Suprapubic skin (tissue), 4 donors: ENCODE measurements around the gene C2orf81. TPM values are rescaled to one million over a fixed set of nuclear protein-coding genes. Genes with fewer than 3 reads are reported as not detected.
"Not testable (repeated sequence)": the region's sequence is repeated elsewhere in the genome, so short reads cannot be mapped to it uniquely, and the experiment has no call there.

ENCODE experiments used
- DNase-seq, 2 donors: peaks; one replicate each; pipeline ENCODE4 v3.0.0-alpha.2; 2019; ENCODE audit warnings: low spot score in 2 of 2
- H3K27ac ChIP-seq: fragments of 200-600 bp; sonication (generic); one replicate; pipeline ENCODE4 v1.5.1; 2019
- H3K27me3 ChIP-seq: fragments of 200-600 bp; sonication (generic); one replicate; pipeline ENCODE4 v1.5.1; 2019
- H3K36me3 ChIP-seq: fragments of 200-600 bp; sonication (generic); one replicate; pipeline ENCODE4 v1.5.1; 2019
- H3K4me1 ChIP-seq: fragments of 200-600 bp; sonication (generic); one replicate; pipeline ENCODE4 v1.5.1; 2019
- H3K4me3 ChIP-seq: fragments of 200-600 bp; sonication (generic); one replicate; pipeline ENCODE4 v1.5.1; 2019; ENCODE audit warnings: mild to moderate bottlenecking
- H3K9me3 ChIP-seq: fragments of 200-600 bp; sonication (generic); one replicate; pipeline ENCODE4 v1.5.1; 2019
- CTCF ChIP-seq, 2 donors: fragments of 200-600 bp in 1 of 2; fragments of 450-650 bp in 1 of 2; sonication (generic) in 1 of 2; IDR thresholded peaks; one replicate each; pipeline ENCODE4 v1.5.1; 2016 to 2019; ENCODE audit warnings: antibody characterized with exemption in 2 of 2, mild to moderate bottlenecking in 1 of 2, moderate library complexity in 1 of 2
- EP300 ChIP-seq: sonication (generic); formaldehyde crosslinking; IDR thresholded peaks from one replicate; pipeline ENCODE4 v1.6.1; 2017; ENCODE audit warnings: antibody characterized with exemption
- POLR2A ChIP-seq, 2 donors: fragments of 450-650 bp; IDR thresholded peaks; one replicate each; pipeline ENCODE4 v1.6.1; 2017; ENCODE audit warnings: antibody characterized with exemption in 2 of 2, mild to moderate bottlenecking in 2 of 2, moderate library complexity in 2 of 2
- POLR2AphosphoS5 ChIP-seq, 3 donors: sonication (generic); formaldehyde crosslinking; IDR thresholded peaks; one replicate each; pipeline ENCODE4 v1.6.1; 2017; ENCODE audit warnings: antibody characterized with exemption in 3 of 3
- WGBS: methylation state at CpG from one replicate; pipeline ENCODE4 v1.1.5; 2018; 5-methylcytosine and 5-hydroxymethylcytosine counted together
- total RNA-seq, 4 donors: library from RNA; depleted of rRNA; stranded (reverse); fragments of >200 nt; gene quantifications; one replicate each; pipeline ENCODE4 v1.1.0, GENCODE V29; 2016

Gene C2orf81
- total RNA-seq, 4 donors from 2014 or later, result 0.87 to 2.1 (median 1.4) TPM

GRCh38 chr2:74447230-74447999 lies 26.0 kb upstream of the C2orf81 start:
- TF ChIP-seq POLR2A (IDR thresholded peaks at IDR 0.05) (no peak), EP300 (no peak), POLR2AphosphoS5 (IDR thresholded peaks at IDR 0.05) (no peak), CTCF (IDR thresholded peaks at IDR 0.05) (no peak)
- Histone ChIP-seq H3K4me1 (no peaks in the 10 kb centered on the region), H3K27me3 (no peaks in the 10 kb centered on the region), H3K36me3 (no peaks in the 10 kb centered on the region), H3K9me3 (no peaks in the 10 kb centered on the region), H3K4me3 (no peak overlapping the region), H3K27ac (no peak overlapping the region)
- WGBS, result 93% methylated on average over 5 of the region's 5 CpGs
- no peak for DNase-seq

- H3K4me3 ChIP-seq, result no peak overlapping the region
- DNase-seq, result no peak
- H3K36me3 ChIP-seq, result no peaks in the 10 kb centered on the region
- 37% methylated on average over 5 of the region's 5 CpGs for WGBS
- no peak overlapping the region for H3K27ac ChIP-seq
- H3K27me3 ChIP-seq, result no peaks in the 10 kb centered on the region
- no peaks in the 10 kb centered on the region for H3K9me3 ChIP-seq
- TF ChIP-seq CTCF (IDR thresholded peaks at IDR 0.05) (no peak), EP300 (no peak), POLR2AphosphoS5 (IDR thresholded peaks at IDR 0.05) (no peak), POLR2A (IDR thresholded peaks at IDR 0.05) (no peak)
- peaks cover 23% of the 10 kb centered on the region for H3K4me1 ChIP-seq
These were observed 23.3 kb upstream of the C2orf81 start for GRCh38 chr2:74444498-74445318.

- peak in 1 of 2 donors; percentile 55 for DNase-seq
- not testable (repeated sequence) for H3K9me3 ChIP-seq, H3K36me3 ChIP-seq, H3K27me3 ChIP-seq
- Histone ChIP-seq H3K4me3 (peak overlapping the region; percentile 65), H3K27ac (peak overlapping the region; percentile 84), H3K4me1 (peaks cover 32% of the 10 kb centered on the region)
- WGBS, result 84% methylated on average over 16 of the region's 16 CpGs
These were observed 21.3 kb upstream of the C2orf81 start for GRCh38 chr2:74442483-74443297.

- no peaks in the 10 kb centered on the region for H3K9me3 ChIP-seq
- DNase-seq, result peak in 1 of 2 donors; percentile 76
- 21% methylated on average over 21 of the region's 75 CpGs for WGBS
- no peaks in the 10 kb centered on the region for H3K27me3 ChIP-seq
- H3K4me1 ChIP-seq, result peaks cover 32% of the 10 kb centered on the region
- H3K36me3 ChIP-seq, result no peaks in the 10 kb centered on the region
- TF ChIP-seq POLR2A (IDR thresholded peaks at IDR 0.05) (no peak), CTCF (IDR thresholded peaks at IDR 0.05) (no peak), EP300 (no peak), POLR2AphosphoS5 (IDR thresholded peaks at IDR 0.05) (peak in 1 of 3 donors; percentile 28)
- H3K4me3 ChIP-seq, result peak within 1 kb of the TSS; percentile 65
- H3K27ac ChIP-seq, result peak within 1 kb of the TSS; percentile 84
These were observed 20.5 kb upstream of the C2orf81 start, which contains the start of gene RTKN for GRCh38 chr2:74441690-74442482. TSS of gene RTKN (minus strand) at chr2:74441937. CDS start at chr2:74441816, 121 bp downstream.

- Histone ChIP-seq H3K36me3 (no peaks in the 10 kb centered on the region), H3K4me3 (peak overlapping the region; percentile 65), H3K9me3 (no peaks in the 10 kb centered on the region), H3K27ac (peak overlapping the region; percentile 84), H3K4me1 (peaks cover 32% of the 10 kb centered on the region), H3K27me3 (no peaks in the 10 kb centered on the region)
- 28% methylated on average over 6 of the region's 33 CpGs for WGBS
- DNase-seq, result peak in 1 of 2 donors; percentile 74
- TF ChIP-seq POLR2A (IDR thresholded peaks at IDR 0.05) (no peak), EP300 (no peak), CTCF (IDR thresholded peaks at IDR 0.05) (no peak), POLR2AphosphoS5 (IDR thresholded peaks at IDR 0.05) (no peak)
These were observed 19.8 kb upstream of the C2orf81 start for GRCh38 chr2:74441170-74441689.
